ENCODE results near the gene ERV3-1. TPM values are rescaled to one million over a fixed set of nuclear protein-coding genes. Genes with fewer than 3 reads are reported as not detected.
"Not testable (repeated sequence)": the region's sequence is repeated elsewhere in the genome, so short reads cannot be mapped to it uniquely, and the experiment has no call there.

The ERV3-1 gene
- total and polyA plus RNA-seq, 9 of the 15 experiments (the other 6 are each of a cell fraction or from before 2014, with no cell fraction given) = 10.2 to 30.0 (median 22.0) TPM

DNA sequence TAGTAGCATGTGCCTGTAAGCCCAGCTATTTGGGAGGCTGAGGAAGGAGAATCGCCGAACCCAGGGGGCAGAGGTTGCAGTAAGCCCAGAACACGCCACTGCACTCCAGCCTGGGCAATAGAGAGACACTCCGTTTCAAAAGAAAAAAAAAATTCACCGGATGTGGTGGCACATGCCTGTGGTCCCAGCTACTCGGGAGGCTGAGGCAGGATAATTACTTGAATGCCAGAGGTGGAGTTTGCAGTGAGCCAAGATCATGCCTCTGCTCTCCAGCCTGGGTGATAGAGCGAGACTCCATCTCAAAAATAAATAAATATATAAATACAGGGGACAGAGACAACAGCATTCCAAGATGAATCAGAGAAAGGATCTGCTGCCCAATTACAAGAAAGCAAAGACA, 3.4 kb upstream of the ERV3-1 start:
- 73% methylated on average over 7 of the region's 7 CpGs for WGBS (ENCODE audit: insufficient coverage, low coverage, missing lambda C conversion rate)

DNA sequence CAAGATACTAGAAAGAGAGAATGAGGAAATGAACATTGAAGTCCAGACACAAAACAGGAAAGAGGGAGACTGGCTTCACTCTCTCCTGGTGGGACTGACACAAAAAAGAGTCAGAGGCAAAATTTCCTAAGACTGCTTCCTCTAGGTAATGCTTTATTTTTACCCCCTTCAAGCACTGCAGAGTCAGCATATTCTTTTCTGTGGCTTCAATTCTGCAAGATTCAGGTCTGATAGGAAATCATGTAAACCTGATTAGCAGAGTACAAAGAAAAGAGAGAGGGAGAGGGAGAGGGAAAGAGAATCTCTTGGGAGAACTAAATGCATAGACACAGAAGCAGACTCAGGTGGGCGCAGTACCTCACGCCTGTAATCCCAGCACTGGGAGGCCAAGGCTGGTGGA, 2.9 kb upstream of the ERV3-1 start:
- H3K4me1 ChIP-seq (replicated peaks in 1 of 2; ENCODE audit: control insufficient read depth in 2 of 2, insufficient read depth in 2 of 2, low read length in 2 of 2); H2AFZ ChIP-seq (ENCODE audit: low read depth, low read length); POLR2A ChIA-PET; in situ Hi-C loops (cut with MboI); H3K27ac ChIP-seq (ENCODE audit: extremely low read depth, low read depth, low read length); H3K27me3 ChIP-seq (ENCODE audit: control insufficient read depth in 2 of 2, insufficient read depth in 2 of 2, low read length in 2 of 2); H3K4me3 ChIP-seq; H3K9ac ChIP-seq (ENCODE audit: insufficient read depth in 1 of 2, low read depth in 2 of 2, low read length in 2 of 2); H4K20me1 ChIP-seq (replicated peaks; ENCODE audit: control insufficient read depth, insufficient read depth, low read length); H3K9me1 ChIP-seq (ENCODE audit: control insufficient read depth, insufficient read depth, low read length); FAIRE-seq; ATAC-seq; H3K9me3 ChIP-seq (replicated peaks; ENCODE audit: control insufficient read depth, insufficient read depth, low read depth, low read length); CTCF ChIA-PET (ENCODE audit: low intra/inter-chr PET ratio); H3K4me2 ChIP-seq (ENCODE audit: insufficient read depth, low read length); intact Hi-C loops (cut with micrococcal nuclease); DNase-seq (ENCODE audit: extremely low read depth in 1 of 4, low spot score in 3 of 4); H3K36me3 ChIP-seq (ENCODE audit: control insufficient read depth, insufficient read depth, low read length); BruUV-seq (replicated peaks): not testable (repeated sequence)
- H3K79me2 ChIP-seq (ENCODE audit: control insufficient read depth, insufficient read depth, low read length) = peaks cover 22% of the 10 kb centered on the region
- 90% methylated on average over 2 of the region's 2 CpGs for WGBS (ENCODE audit: insufficient coverage, low coverage, missing lambda C conversion rate)
- TF ChIP-seq ZNF316 (IDR thresholded peaks at IDR 0.05) (peak; percentile 45; the same call in 1 of the 2 replicates), MAFF (IDR thresholded peaks at IDR 0.05; ENCODE audit: low read length) (peak; percentile 57), C11orf30 (IDR thresholded peaks at IDR 0.05; ENCODE audit: low read depth) (peak; percentile 30; the same call in 1 of the 2 replicates), MAFK (IDR thresholded peaks at IDR 0.05; ENCODE audit: low read length) (peak; percentile 53; the same call in 1 of the 2 replicates)

More for the DNA sequence above, 3.4 kb upstream of the ERV3-1 start:
- peaks cover 17% of the 10 kb centered on the region for H3K79me2 ChIP-seq (ENCODE audit: control insufficient read depth, insufficient read depth, low read length)
- H3K4me2 ChIP-seq (ENCODE audit: insufficient read depth, low read length); H2AFZ ChIP-seq (ENCODE audit: low read depth, low read length); H3K27me3 ChIP-seq (ENCODE audit: control insufficient read depth in 2 of 2, insufficient read depth in 2 of 2, low read length in 2 of 2); POLR2A ChIA-PET; H3K9me3 ChIP-seq (replicated peaks; ENCODE audit: control insufficient read depth, insufficient read depth, low read depth, low read length); CTCF ChIA-PET (ENCODE audit: low intra/inter-chr PET ratio); H3K4me1 ChIP-seq (replicated peaks in 1 of 2; ENCODE audit: control insufficient read depth in 2 of 2, insufficient read depth in 2 of 2, low read length in 2 of 2); H3K27ac ChIP-seq (ENCODE audit: extremely low read depth, low read depth, low read length); H3K4me3 ChIP-seq; H3K36me3 ChIP-seq (ENCODE audit: control insufficient read depth, insufficient read depth, low read length); FAIRE-seq; BruUV-seq (replicated peaks); H3K9me1 ChIP-seq (ENCODE audit: control insufficient read depth, insufficient read depth, low read length); H4K20me1 ChIP-seq (replicated peaks; ENCODE audit: control insufficient read depth, insufficient read depth, low read length); in situ Hi-C loops (cut with MboI); ATAC-seq; H3K9ac ChIP-seq (ENCODE audit: insufficient read depth in 1 of 2, low read depth in 2 of 2, low read length in 2 of 2); intact Hi-C loops (cut with micrococcal nuclease); DNase-seq (ENCODE audit: extremely low read depth in 1 of 4, low spot score in 3 of 4): not testable (repeated sequence)

Data from K562 (cell line).